Upper lobe of left lung (tissue), 4 donors: ENCODE data around the gene GALNT2.

Source experiments
- POLR2A ChIP-seq, 4 donors: fragments of 450-650 bp; IDR thresholded peaks; one replicate each; pipeline ENCODE4 v1.5.1; 2016 to 2017; ENCODE audit warnings: antibody characterized with exemption in 4 of 4, mild to moderate bottlenecking in 2 of 4
- POLR2AphosphoS5 ChIP-seq, 2 donors: sonication (generic); formaldehyde crosslinking; IDR thresholded peaks; one replicate each; pipeline ENCODE4 v1.5.1; 2017; ENCODE audit warnings: antibody characterized with exemption in 2 of 2
- TF ChIP-seq, protein P1 (sequence below), 6 experiments: fragments of 450-650 bp in 4 of 6; fragments of 200-600 bp in 2 of 6; sonication (generic) in 2 of 6; IDR thresholded peaks; one replicate each; pipeline ENCODE4 v1.5.1; 2016 to 2019; ENCODE audit warnings: antibody characterized with exemption in 6 of 6

DNA sequence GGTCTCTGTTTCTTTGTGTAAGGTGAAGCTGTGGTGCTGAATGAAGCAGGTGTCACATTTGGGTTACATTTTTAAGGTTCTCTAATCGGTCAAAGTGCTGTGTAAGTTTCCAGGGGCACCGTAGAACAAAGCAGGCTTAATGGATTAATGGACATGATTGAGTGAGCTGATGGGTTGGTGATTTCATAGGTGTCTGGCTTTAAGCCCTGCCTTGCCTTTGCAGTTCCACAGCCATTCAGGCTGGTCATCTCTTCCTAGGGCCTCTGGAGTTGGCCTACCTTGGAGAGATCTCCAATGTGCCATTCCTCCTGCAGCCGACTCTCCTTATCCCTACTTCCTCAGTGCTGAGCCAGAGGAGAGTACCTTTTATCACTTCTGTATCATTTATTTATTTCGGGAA lies 15.2 kb downstream of the GALNT2 start:
- TF ChIP-seq, protein P1, sequence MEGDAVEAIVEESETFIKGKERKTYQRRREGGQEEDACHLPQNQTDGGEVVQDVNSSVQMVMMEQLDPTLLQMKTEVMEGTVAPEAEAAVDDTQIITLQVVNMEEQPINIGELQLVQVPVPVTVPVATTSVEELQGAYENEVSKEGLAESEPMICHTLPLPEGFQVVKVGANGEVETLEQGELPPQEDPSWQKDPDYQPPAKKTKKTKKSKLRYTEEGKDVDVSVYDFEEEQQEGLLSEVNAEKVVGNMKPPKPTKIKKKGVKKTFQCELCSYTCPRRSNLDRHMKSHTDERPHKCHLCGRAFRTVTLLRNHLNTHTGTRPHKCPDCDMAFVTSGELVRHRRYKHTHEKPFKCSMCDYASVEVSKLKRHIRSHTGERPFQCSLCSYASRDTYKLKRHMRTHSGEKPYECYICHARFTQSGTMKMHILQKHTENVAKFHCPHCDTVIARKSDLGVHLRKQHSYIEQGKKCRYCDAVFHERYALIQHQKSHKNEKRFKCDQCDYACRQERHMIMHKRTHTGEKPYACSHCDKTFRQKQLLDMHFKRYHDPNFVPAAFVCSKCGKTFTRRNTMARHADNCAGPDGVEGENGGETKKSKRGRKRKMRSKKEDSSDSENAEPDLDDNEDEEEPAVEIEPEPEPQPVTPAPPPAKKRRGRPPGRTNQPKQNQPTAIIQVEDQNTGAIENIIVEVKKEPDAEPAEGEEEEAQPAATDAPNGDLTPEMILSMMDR (IDR thresholded peaks at IDR 0.05): no peak
- TF ChIP-seq POLR2A (IDR thresholded peaks at IDR 0.05) (no peak), POLR2AphosphoS5 (IDR thresholded peaks at IDR 0.05) (no peak)
